Activated T-cell treated with anti-CD3 and anti-CD28 coated beads, Interleukin-2, amount 50 U/mL, for 48 hours (primary cell): Measurements from ENCODE around the gene MRPL30.
"Not testable (repeated sequence)": the region's sequence is repeated elsewhere in the genome, so short reads cannot be mapped to it uniquely, and the experiment has no call there.

ENCODE experiments used
- DNase-seq, 2 experiments: peaks; one replicate each; pipeline ENCODE4 v3.0.0-alpha.2; 2020

The MRPL30 gene

DNA sequence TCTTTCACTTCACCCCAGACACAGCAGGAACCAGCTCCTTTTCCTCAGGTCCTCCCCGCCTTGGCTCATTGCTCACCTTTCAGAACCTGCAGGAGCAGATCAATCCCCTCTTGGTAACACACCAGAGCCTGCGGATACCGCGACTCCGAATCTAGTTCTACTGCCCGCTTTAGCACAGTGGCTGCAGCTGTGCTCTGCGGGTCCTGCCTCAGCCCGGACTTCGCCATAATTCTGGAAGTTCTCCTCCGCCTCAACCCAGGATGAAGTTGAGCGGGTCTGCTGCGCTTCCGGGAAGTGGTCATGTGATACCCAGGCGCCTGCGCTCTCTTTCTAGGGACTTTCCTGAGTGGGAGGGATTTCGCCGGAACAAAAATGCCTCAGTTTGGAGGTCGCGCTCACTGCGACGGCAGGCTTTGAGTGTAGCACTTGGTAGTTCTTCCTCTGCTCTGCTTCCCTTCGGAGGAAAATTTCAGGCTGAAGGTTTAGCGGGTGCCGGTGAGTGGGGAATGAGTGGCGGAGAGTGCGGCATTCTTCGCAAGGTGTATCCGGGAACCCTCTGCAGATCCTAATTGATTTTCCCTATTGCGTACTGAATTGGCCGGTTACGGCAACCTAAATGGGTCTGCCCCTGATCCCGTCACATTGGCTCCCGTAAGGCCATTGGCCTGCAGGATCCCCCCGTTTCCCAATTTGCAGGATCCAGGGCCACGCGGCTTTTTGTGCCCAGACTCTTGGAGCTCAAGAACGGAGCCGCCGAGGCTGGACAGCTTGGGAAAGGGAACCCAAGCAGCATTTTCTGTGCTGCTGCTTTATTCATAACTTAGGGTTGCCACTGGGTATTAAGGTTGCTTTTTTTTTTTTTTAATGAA lies at the start of gene MRPL30, which contains the start of gene MITD1:
TSS of gene MRPL30 (plus strand) at position 430 of the 869 bp plus-strand sequence. CDS start 5,020 bp downstream, outside the sequence.
TSS of gene MITD1 (minus strand) at position 304 of the 869 bp plus-strand sequence. CDS start at position 227, 77 bp downstream.
- peak; percentile 91 to 93 for DNase-seq

DNA sequence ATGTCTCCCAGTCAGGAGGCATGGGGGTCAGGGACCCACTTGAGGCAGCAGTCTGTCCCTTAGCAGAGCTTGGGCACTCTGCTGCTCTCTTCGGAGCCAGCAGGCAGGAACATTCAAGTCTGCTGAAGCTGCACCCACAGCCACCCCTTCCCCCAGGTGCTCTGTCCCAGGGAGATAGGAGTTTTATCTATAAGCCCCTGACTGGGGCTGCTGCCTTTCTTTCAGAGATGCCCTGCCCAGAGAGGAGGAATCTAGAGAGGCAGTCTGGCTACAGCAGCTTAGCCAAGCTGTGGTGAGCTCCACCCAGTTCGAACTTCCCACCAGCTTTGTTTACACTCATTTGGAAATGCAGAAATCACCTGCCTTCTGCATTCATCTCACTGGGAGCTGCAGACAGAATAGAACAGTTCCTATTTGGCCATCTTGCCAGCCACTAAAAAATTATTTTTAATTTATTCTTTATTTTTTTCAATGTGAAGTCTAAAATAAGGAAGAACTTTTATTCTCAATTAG lies 45.9 kb upstream of the MRPL30 start:
- DNase-seq: not testable (repeated sequence)

DNA sequence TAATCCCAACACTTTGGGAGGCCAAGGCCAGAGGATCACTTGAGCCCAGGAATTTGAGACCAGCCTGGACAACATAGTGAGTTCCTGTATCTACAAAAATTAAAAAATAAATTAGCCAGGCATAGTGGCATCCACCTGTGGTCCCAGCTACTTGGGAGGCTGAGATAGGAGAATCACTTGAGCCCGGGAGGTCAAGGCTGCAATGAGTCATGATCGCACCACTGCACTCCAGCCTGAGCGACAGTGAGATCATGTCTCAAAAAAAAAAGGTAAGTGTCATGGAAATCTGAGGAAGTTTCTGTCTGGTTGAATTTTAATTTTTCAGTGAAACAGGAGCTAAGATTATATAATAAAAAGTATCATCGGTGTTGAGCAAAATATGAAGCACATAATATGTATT lies 42.0 kb upstream of the MRPL30 start:
- DNase-seq: no peak

DNA sequence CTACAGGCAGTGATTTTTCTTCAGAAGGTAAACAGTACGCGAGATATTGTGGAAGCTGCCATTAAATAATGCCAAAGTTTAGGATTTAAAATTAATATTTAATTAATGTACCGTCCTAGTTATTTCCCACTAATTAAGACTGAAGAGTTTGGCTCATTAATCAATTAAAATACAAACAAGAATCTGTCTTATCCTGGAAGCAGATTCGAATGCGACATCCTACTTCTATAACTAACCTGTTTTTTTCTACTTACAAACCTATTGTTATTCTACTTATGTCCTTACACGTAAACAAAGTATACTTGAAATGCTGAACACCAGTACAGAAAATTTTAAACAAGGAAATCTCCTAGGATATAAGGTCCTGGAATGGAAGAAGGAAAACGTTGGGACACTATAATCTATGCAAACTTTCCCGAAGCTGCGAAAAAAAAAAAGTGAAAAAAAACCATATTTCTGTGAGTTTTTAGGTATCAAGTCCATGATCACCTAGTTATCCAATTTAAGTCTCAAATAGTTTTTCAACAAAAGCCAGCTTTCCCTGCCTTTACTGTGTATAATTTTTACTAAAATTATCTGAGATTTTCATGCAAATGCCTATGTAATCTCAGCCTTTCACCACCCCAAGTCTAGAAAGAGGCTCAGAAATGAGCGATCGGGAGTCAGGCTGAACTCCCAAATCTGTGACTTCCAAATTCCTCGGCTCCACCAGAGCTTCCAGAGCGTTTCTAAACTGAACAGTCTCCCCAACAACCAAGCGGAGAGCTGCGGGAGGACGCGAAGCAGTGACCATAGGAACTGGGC lies 40.7 kb upstream of the MRPL30 start:
- DNase-seq: no peak

DNA sequence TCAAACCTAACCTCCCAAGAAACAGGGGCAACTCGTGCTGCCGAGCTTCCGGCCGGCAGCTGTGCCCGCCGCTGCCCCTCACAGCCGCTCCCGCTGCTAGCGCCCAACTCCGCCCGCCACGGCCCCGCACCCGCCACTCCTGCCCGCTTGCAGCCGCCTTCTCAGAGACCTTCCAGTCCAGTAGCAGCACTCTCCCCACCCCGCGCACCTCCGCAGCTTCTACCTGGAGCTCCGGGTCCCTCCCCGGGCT lies 40.2 kb upstream of the MRPL30 start:
- no peak for DNase-seq

GRCh38 chr2:99141110-99142108 lies 39.6 kb upstream of the MRPL30 start, which contains the start of gene C2orf15:
C2orf15 (plus strand) TSS chr2:99141707; CDS start chr2:99150559, 8,852 bp downstream.
- peak; percentile 99 for DNase-seq

DNA sequence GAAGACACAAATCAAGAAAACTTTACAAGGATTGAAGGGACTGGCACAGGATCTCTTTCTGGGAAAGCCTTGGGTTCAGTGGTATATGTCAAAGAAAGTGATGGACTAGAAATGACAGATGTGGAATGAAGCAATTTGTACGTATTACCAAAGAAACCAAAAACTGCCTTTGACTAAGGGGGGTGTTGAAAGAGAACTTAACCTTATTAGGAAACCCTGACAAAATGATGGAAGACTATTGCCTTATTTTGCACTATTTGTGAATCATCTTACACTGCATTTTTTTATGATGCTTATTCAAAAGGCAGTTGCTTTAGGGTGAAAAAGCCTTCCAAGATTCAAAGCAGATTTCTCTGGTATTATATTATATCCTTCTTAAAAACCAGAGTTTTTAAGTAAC lies 30.3 kb upstream of the MRPL30 start:
- no peak for DNase-seq

DNA sequence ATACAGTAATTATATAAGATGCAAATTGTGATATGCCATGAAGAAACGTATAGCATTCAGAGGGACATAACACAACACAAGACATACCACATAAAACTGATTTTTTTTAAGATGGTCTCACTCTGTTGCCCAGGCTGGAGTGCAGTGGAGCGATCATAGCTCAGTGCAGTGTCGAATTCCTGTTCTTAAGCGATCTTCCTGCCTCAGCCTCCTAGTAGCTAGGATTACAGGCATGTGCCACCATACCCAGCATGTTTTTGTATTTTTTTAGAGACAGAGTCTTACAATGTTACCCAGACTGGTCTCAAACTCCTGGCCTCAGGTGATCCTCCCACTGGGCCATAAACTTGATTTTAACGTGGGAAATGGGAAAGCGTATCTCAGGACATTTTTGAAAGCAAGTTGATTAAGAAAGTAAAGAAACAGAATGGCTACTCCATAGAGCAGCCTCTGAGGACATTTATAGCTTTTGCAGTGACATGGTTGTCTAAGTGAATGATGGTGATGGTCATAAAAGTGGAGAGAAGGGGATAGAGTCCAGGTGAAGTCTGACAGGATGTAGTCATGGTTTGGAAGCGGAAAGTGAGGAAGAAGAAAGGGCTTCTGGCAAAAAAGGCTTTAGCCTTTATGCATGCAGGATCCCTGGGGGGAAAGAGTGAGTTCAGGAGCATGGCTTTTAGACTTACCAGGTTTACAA lies 28.6 kb upstream of the MRPL30 start:
- no peak for DNase-seq

DNA sequence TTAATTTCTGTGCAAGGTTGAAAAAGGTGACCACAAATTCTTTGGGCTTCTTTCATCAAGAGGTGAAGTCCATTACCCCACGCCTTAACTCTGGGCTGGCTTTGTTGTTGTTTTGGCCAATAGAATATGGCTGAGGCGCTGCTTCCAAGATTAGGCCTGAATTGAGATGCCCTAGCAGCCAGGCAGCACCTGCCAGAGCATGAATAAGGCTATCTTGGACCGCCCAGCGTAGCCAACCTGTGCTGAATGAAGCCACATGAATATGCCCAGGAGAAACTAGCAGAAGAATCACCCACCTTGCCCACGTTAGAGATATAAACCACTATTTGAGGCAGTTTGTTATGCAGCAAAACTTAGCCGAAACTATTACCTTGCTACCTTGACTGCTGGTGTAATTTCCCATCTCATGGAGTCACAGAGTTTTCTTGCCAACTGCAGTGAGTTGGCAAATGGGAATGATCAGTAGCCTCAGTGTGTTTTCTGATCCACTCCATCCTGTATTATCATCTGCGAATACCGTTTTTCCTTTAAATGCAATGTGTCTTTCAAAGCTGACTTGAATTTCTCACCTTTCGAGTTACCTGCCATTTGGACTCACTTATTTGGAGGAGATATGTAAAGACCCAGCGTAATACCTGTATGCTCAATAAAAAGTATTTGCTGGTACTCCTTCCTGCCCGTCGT lies 26.9 kb upstream of the MRPL30 start:
- no peak for DNase-seq

DNA sequence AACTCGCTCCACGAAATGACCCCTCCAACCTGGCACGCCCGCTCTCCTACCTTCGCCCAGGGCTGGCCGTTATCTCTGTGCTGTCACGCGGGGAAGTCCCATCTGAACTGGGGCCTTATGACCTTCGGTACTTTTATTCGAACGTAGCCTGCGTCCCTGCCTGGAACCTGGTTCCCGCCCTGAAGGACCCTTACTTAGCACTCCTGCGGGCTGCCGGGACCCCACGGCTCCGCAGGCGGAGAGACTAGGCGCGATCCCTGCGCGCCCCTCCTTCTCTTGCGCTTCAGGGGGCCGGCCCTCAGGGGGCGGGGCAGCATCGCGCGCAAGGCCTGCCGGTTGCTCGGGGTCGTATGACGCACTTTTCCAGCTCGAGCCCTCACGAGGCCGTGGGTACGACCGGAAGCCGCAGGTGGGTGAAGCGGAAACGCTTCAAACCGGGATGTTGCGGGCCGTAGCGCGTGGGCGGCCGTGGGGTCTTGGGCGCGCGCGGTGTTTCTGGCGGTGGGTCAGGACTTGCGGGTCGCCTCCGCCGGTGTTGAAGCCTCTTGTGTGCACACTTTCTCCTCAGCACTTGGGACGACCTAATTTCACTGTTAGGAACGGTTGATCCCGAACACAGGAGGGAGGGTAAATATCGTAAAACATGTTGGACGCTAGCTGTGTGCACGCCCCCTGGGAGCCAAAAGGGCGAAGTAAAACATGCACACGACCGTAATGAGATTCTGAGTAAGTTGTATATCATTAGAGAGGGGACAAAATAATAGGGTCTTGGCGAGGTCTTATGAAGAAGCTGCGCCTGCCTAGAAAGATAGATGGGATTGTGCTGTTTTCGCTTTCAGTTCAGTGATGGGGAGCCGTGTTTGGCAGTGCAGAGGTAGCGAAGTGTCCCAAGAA lies 26.1 kb upstream of the MRPL30 start, which contains the start of the genes LIPT1 and TSGA10:
TSS of gene LIPT1 (plus strand) at position 325 of the 894 bp plus-strand sequence. CDS start 6,991 bp downstream, outside the sequence.
TSS of gene TSGA10 (minus strand) at position 300 of the 894 bp plus-strand sequence. CDS start 45,503 bp downstream, outside the sequence.
- DNase-seq: peak; percentile 94

GRCh38 chr2:99156891-99157290 lies 24.1 kb upstream of the MRPL30 start:
- no peak for DNase-seq

GRCh38 chr2:99158599-99158998 lies 22.4 kb upstream of the MRPL30 start:
- DNase-seq: no peak

DNA sequence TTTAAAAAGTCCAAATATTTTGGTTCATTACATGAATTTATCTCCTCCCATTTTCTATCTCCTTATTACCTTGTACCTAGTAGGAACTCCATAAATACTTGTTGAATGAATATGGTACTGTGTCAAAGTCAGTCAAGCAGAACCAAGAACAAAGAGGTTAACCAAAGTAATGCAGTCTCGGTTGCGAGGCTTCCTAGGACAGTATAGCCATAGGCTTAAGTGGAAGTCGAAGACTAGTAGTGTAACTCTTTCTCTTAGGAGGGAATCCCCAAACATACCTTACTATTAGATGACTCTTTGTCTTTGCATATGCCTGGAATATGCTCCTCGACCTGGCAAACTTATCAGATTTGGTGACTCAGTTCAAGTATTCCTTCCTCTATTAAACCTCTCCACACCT lies 21.4 kb upstream of the MRPL30 start:
- no peak for DNase-seq

DNA sequence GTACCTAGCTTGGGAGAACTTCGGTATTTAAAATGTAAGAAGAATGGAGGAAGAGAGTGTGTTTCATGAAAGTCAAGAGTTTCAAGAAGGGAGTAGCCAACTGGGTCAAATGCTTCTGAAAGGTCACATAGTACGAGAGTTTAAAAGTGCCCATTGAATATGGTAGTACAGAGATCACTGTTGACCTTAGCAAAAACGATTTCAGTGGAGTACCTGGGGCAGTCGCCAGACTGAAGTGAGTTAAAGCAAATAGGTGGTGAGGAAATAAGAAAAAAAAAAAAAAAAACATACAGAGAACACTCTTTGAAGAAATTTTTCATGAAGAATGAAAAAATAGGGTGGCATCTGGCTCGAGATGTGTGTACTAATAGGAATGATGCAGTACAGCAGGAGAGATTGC lies 14.8 kb upstream of the MRPL30 start:
- DNase-seq: no peak

DNA sequence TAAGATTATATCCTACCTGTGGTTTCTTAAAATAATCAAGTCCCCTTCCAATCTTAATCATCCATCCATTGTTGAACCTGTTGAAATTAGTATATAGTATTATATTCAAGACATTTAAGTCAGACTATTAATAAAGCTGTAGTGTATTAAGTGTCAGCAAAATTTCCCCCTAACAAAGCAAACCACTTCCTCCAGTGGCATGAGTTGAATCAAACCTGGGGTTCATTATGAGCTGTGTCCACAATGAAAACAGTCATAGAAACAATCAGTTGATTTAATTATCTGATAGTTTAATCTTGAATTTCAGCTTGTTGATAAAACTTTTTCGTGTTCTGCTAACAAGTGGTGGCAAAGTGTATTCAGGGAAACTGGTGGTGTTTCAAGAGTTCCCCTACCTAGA lies 11.4 kb upstream of the MRPL30 start:
- DNase-seq: no peak

GRCh38 chr2:99171377-99172140 lies 9.4 kb upstream of the MRPL30 start:
- DNase-seq: no peak

DNA sequence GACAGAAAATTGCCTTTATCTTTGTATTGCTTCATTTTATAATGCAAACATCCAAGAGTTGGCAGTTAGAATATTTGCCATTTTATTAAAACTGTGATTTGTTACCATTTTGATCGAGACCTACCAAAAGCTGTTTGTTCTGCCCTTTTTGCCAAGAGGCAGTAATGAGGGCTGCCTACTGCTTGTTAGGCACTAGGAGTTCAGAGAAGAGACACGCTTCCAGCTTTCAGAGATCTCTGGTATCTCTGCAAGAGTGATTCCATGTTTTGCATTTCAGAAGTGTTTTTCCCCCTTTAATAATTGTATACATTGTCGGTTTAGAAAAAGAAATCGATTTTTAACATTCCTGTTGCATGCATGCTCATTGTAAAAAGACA lies 628 bp downstream of the MRPL30 start:
- DNase-seq: no peak

DNA sequence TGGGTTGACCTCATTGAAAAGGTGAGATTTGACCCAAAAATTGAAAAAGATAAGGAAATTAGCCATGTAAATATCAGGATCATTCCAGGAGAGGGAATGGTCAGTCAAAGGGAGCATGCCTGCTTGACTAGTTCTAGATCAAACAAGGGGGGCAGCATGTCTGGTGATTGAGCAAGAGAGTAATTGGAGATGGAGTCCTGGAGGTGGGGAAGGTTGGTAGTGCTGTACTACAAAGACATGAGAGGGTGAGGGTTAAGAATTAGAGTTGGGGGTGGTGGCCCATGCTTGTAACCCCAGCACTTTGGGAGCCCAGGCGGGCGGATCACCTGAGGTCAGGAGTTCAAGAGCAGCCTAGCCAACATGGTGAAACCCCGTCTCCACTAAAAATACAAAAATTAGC lies 2.0 kb downstream of the MRPL30 start:
- DNase-seq: no peak

GRCh38 chr2:99184811-99185210 lies 3.8 kb downstream of the MRPL30 start:
- no peak for DNase-seq
